Measurements from ENCODE around the gene SOX2.

The SOX2 gene

GRCh38 chr3:181711325-181712135, at the start of gene SOX2:
Gene SOX2, plus strand, starts transcription at chr3:181711925. Its CDS starts 436 bp downstream, at chr3:181712361.
- no peak for DNase-seq (ENCODE audit: low read depth in 4 of 4, low spot score in 1 of 4)

GRCh38 chr3:181683563-181683962, 28.2 kb upstream of the SOX2 start:
- DNase-seq (ENCODE audit: low read depth in 4 of 4, low spot score in 1 of 4): no peak

GRCh38 chr3:181687190-181687589, 24.5 kb upstream of the SOX2 start:
- no peak for DNase-seq (ENCODE audit: low read depth in 4 of 4, low spot score in 1 of 4)

- no peak for DNase-seq (ENCODE audit: low read depth in 4 of 4, low spot score in 1 of 4)
These were observed 24.0 kb upstream of the SOX2 start for GRCh38 chr3:181687731-181688130.

- no peak for DNase-seq (ENCODE audit: low read depth in 4 of 4, low spot score in 1 of 4)
These were observed 22.2 kb upstream of the SOX2 start for GRCh38 chr3:181689546-181689945.

GRCh38 chr3:181690769-181691168, 21.0 kb upstream of the SOX2 start:
- no peak for DNase-seq (ENCODE audit: low read depth in 4 of 4, low spot score in 1 of 4)

- no peak for DNase-seq (ENCODE audit: low read depth in 4 of 4, low spot score in 1 of 4)
These were observed 19.8 kb upstream of the SOX2 start for GRCh38 chr3:181691901-181692300.

GRCh38 chr3:181692311-181693145, 19.2 kb upstream of the SOX2 start:
- no peak for DNase-seq (ENCODE audit: low read depth in 4 of 4, low spot score in 1 of 4)

GRCh38 chr3:181693280-181693679, 18.4 kb upstream of the SOX2 start:
- no peak for DNase-seq (ENCODE audit: low read depth in 4 of 4, low spot score in 1 of 4)

GRCh38 chr3:181694805-181695660, 16.7 kb upstream of the SOX2 start:
- DNase-seq (ENCODE audit: low read depth in 4 of 4, low spot score in 1 of 4): no peak

- no peak for DNase-seq (ENCODE audit: low read depth in 4 of 4, low spot score in 1 of 4)
These were observed 15.8 kb upstream of the SOX2 start for GRCh38 chr3:181695661-181696491.

- DNase-seq (ENCODE audit: low read depth in 4 of 4, low spot score in 1 of 4): no peak
These were observed 15.0 kb upstream of the SOX2 start for GRCh38 chr3:181696626-181697230.

- DNase-seq (ENCODE audit: low read depth in 4 of 4, low spot score in 1 of 4): no peak
These were observed 13.3 kb upstream of the SOX2 start for GRCh38 chr3:181698263-181698954.

GRCh38 chr3:181699171-181699903, 12.4 kb upstream of the SOX2 start:
- no peak for DNase-seq (ENCODE audit: low read depth in 4 of 4, low spot score in 1 of 4)

- no peak for DNase-seq (ENCODE audit: low read depth in 4 of 4, low spot score in 1 of 4)
These were observed 11.3 kb upstream of the SOX2 start for GRCh38 chr3:181700168-181701087.

GRCh38 chr3:181701096-181701495, 10.6 kb upstream of the SOX2 start:
- DNase-seq (ENCODE audit: low read depth in 4 of 4, low spot score in 1 of 4): no peak

- no peak for DNase-seq (ENCODE audit: low read depth in 4 of 4, low spot score in 1 of 4)
These were observed 7.9 kb upstream of the SOX2 start for GRCh38 chr3:181703601-181704420.

Data from stimulated activated CD4-positive, alpha-beta T cell treated with anti-CD3 and anti-CD28 coated beads, Interleukin-1b, Interleukin-23, amount 100 ng/mL, for 24 hours (primary cell).